ENCODE data around the gene GBX1.

The GBX1 gene

DNA sequence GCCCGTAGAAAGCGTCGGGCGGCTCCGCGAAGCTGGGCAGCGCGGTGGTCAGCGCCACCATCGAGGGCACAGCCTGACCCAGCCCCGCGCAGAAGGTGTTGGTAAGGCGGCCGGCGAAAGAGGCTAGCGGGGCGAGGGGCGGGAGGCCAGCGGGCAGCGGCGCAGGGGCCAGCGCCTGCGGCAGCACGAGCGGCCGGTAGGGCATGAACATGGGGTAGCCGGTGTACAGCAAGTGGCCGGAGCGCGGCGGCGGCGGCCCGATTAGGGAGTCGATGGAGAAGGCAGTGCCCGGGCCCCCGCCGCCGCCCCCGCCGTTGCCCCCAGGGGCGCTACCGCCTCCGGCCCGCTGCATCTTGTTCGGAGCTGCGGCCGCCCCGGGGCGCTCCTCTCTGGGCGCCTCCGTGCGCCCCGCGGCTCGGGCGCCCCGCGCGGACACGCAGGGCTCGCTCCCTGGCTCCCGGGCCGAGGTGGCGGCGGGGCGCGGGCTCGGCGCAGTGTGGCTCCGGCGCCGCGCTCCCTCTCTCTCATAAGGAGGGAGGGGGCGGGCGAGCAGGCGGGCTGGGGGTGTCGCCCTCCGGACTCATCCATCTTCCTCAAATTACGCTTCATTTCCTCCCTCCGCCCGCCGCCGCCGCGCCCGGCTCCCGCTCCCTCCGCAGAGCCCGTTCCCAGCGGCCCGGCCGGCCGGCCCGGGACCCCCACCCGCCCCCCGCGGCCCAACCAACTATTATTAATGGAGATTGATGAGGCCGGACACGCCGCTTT lies at the start of gene GBX1:
TSS of gene GBX1 (minus strand) at position 498 of the 765 bp plus-strand sequence. CDS start at position 352, 146 bp downstream.
- no peak for DNase-seq

DNA sequence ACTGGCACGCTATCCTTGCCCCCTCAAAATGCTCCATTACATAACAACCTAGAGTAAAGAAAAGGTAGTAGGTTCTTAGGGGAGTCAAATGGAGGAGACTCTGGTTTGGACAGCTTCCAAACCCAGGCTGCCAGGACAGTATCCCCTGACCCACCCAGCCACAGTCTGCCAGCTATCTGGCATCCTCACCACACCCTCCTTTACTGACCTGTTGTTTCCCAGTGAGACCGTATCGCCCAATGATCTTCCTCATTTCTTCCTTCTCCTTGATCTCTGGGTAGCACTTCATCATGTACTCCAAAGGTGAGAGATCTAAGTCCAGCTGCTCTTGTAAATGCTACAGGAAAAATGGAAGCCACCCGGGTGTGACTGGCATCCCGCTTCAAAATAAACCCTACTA lies 47.9 kb upstream of the GBX1 start:
- DNase-seq: no peak

DNA sequence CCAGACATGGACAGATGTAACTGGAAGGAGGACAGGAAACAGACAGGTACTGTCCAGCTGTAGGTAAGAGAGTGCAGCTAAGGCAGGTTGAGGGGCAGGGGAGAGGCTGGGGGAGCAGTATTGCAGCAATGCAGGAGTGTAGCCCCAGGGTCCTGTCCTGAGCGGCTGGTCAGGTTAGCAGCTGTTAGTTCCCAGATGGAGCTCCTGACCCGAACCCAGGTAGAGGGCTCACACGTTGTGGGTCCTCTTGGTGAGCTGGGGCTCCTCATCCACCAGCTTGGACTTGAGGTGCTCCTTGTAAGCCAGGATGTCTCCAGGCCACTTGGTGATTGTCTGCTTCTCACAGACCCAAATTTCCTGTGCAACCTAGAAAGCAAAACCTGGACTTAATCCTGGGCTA lies 46.3 kb upstream of the GBX1 start:
- no peak for DNase-seq

DNA sequence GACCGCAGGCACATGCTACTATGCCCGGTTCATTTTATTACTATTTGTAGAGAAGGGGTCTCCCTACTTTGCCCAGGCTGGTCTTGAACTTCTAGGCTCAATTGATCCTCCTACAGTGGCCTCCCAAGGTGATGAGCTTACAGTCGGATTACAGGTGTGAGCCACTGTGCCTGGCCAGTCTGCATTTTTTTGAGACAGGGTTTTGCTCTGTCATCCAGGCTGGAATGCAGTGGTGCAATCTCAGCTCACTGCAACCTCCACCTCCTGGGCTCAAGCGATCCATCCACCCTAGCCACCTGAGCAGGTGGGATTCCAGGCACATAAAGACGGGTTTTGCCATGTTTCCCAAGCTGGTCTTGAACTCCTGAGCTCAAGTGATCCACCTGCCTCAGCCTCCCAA lies 45.1 kb upstream of the GBX1 start:
- no peak for DNase-seq

DNA sequence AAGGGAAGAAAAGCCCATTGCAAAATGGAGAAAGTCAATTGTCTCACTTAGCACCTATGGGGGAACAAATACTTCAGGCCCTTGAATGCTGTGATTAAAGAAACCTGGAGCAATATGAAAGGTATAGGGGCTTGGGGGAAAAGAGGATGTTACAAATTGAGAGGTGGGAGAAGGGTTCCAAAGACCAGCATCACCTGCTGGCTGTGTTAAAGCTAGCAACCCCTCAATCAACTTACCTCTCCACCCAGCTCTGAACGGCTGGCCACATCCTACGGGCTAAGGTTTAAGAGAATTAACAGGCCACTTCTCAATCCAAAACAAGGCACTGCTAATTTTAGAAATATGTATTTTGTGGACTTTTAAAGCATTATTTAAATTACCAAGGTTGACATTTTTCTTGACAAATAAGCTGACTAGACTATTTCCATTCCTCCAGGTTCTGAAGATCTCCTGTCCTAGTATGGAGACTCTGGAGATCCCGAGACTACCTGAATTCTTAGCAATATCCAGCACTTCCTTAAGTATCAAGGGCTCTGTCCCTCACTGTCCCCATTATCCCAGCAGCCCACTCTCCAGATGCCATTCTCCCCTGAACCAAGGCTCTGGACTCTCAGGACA lies 43.8 kb upstream of the GBX1 start:
- DNase-seq: no peak

DNA sequence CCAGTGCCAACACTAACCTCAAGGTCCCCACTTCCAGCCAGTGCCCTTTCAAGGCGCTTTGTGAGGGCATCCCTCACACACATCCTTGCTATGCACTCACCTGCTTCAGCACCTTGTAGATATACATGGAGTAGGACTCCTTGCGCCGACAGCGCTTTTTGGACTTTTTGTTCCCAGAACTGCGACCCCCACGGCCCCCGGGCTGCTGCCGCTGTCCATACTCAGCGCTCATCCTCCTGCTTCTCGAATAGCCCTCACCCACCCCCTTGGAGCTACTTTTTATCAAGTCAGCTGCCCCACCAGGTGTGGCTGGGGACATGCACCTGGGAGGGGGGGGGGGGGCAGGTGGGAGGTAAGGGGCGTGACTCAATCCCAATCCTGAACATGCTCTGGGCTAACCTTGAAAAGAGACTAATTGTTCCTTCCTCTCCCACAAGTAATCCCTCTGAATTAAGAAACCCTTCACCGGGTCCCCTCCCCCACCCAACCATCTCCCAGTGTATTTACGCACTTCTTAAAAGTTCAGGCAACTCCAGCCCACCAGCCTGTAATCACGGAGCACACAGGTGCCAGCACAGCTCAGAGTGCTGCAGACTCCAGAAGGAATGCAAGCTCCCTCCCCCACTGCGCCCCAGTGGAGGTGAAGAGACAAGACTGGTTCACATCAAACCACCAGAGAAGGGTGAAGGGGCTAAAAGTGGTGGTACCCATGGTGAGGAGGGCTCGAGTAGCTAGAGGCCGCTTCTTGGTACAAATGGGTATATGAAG lies 42.8 kb upstream of the GBX1 start, which contains the start of gene H2BK1:
TSS of gene H2BK1 (minus strand) at position 402 of the 768 bp plus-strand sequence. CDS start at position 232, 170 bp downstream.
- no peak for DNase-seq

DNA sequence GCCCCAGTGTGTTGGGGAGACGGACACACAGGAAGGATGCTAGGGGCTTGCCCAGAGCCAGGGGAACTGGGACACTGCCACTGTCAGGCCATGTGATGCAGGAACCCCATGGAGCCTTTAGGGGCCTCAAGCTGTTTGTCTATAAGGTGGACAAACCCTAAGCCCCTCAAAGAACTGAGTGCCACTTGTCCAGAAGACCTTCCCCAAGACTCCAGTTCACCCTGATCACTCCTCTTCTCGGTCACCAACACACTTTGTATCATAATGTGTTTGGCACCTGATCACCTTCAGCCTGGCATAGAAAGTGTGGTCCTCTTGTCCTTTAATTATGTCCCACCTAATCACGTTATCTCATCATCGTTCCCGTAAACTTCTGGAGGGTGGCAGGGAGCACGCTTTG lies 42.1 kb upstream of the GBX1 start:
- DNase-seq: no peak

DNA sequence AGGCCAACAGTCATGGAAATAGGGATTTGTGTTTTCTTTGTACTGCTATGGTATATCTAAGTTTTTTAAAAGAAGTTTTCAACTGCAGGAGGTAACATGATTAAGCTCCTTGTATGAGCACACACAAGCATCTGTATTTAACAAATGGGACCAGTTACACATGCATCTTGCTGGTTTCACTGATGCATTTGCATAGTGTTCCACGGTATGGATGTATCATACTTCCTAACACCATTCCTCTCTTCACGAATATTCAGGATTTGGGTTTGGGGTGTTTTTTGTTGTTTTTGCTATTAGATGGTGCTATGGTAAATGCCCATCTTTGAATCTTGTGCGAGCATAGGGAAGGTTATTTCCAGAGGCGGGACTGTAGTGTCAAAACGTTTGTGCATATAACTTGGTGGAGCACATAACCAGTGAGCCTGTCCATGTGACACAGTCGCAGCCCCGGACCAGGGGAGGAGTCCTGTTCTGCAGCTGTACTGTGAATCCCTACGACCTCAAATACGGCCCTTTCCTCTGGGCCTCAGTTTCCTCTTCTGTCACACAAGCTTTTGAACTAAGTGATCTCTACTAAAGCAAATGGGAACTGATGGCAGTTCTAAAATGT lies 40.9 kb upstream of the GBX1 start:
- no peak for DNase-seq

DNA sequence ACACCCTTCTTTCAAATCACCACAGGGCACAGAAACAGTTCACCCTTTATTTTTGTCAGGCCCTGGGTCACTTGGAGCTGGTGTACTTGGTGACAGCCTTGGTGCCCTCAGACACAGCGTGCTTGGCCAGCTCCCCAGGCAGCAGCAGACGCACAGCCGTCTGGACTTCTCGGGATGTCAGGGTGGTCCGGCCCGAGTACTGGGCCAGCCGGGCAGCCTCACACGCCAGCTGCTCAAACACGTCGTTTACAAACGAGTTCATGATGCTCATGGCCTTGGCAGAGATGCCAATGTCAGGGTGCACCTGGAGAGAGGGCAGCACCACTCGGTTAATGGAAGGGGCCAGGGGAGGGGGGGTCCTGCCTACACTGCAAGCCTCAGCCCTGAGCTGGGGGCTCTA lies 40.3 kb upstream of the GBX1 start:
- DNase-seq: no peak

DNA sequence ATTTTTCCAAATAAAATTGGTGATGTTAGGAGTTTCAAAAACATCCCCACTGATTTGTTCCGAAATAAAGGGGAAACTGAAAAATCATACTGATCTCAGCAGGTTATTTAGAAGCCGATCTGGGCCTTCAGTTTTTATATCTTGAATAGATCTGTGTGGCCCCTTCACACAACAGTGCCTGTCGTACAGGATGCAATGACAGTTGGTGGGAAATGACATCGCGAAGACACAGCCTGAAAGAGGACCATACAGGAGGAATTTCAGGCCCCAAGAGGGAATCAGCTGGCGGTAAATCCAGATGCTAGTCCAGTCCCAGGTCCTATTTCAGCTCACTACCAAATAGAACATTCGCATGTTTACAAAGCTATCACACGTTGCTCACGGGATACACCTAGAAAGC lies 39.8 kb upstream of the GBX1 start:
- DNase-seq: no peak

DNA sequence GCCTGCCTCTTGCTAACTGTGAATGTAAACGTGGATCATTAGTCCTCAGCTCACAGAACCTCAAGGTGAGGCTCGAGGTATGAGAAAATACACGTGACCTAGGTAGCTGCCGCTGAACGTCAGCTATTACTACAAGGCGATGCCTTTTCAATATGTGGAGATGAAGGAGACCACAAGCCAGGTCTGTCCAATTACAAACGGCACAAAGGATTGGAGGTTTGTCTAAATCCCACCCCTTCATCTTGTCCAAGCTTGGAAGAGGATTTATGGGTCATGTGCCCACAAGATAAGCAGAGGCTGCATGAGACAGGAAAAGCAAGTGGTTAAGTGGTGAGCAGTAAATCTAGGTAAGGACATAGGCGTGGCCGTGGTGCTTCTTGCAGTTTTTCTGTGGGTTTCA lies 39.4 kb upstream of the GBX1 start:
- no peak for DNase-seq

DNA sequence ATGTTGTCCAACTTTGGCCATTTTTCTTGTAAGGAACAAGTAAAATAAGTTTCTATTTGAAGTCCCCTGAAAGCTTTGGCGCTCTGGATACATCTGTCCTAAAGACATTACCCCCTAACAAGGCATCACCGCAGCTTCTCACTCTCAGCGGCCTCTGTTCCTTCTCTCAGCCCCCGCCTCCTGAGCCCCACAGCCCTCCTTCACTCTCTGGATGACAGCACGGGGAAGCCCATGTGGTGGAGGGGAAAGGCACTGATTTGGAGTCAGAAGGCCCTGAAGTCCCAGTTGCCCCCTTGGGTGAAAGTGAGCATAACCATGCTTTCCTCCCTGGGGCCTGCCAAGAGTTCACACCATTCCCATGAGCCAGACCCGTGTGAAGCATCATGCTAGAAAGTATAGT lies 38.2 kb upstream of the GBX1 start:
- DNase-seq: no peak

DNA sequence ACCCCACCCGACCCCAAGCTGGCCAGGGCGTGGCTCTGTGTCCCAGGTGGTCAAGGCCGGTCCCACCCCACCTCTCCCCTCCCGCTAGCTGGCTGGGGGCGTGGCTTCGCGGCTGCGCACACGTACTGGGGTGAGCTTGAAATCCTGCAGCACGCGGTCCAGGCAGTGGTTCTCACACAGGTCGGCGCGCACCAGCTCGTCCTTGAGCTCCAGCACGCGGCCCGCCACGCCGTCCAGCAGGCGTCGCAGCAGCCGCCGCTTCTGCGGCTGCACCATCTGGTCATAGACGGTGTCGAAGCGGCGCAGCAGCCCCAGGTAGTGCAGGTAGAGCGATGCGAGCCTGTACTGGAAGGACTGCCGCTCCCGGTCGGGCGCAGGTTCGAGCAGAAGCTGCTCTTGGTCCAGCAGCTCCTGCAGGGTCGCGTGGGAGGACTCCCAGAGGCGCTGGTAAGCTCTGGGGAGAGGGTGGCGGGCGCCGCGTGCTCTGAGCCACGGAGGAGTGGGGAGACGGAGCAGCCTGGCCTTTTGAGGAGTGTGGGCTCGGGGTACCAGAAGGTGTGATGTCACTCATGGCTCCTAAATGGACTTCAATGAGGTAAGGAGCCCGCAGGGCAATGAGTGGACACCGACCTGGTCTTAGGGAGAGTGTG lies 37.0 kb upstream of the GBX1 start:
- no peak for DNase-seq

DNA sequence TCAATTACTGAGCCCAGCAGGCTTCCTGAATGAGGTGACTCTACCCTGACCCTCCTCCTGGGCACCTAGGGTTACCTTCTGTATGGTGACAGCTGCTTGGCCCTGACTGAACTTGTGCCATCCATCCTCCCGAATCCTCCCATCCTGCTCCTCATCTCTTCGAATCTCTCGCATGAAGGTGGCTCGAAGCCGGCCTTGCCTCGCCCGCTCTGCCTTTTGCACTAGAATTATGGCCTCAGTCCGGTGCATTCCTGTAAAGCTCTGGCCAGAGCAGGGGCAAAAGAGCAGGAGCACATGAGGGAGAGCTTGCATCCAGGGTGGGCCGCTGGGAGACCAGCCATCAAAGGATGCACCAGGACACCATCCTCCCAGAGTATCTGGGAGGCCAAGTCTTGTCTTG lies 35.3 kb upstream of the GBX1 start:
- no peak for DNase-seq

DNA sequence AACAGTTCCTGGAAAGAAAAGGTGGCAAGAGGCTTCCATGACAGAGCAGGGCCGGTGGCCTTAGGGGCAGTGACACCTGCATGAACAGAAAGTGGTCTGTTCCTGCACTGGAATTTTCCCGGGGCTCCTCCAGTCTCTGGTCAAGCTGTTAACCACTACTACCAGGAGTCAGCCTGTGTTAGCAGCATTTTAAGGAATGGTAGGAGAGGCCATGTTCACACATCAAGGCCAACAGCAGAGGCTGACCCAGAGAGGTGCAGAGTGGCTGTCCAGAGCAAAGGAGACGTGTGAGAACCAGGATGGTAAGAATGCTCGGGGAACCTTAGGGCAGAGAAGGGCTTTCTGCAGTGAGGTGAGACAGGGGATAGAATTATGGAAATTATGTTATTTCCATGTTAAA lies 34.3 kb upstream of the GBX1 start:
- no peak for DNase-seq

DNA sequence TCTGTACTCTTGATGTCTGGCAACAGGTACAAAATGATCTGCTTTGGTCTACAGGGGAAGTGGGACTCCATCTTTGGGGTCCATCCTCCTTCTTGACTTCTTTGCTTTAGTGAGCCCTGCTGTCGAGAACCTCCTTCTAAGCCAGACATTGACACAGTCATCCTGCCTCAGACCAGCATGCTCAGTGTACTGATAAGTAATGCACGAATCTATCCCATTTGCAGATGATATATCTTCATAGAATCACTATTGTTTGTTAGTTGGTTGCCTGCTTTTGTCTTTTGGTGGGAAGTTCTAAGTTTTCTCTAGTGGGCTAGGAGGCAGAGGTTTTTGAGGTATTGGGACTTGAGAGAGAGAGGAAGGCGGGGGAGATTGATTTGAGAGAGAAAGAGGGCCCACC lies 33.9 kb upstream of the GBX1 start:
- DNase-seq: no peak

DNA sequence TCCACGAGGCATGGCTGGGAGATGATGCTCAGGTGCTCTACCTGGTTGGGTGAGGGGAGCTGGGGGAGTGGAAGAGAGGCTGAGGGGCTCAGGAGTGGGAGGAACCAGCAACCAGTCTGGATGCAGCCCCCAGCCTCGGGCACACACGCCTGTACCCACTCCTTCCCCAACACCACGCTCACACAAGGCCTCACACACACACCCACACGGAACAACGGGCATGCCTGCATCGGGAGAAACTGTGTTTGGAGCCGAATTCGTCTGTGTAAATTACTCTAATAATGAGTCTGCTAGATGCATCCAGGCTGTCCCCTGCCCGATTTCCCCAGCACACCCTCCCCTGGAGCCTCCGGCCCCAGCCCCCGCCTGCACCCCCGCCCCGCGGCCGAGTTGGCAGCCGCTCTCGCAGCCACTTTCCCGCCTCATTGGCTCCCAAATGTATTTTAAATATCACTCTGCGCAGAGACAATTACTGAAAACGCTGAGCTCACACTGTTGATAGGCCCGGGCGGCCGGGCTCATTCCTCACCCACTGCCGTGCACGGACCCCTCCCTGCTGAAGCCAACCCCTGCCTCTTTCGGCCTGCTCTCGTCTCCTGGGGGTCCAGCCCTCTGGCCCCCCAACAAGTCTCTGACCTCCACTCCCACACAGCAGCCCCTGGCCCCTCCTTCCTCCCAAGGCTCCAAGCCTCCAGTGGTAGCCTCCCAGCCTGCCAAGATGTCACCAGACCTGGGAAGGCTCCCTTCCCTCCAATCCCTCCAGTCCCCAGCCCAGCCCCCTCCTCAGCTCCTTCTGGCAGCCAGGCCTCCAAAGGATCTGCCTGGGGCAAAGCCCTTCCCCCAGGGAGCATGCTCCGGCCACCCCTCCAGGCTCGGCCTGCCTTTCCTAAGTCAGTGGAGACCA lies 31.7 kb upstream of the GBX1 start:
- DNase-seq: no peak

DNA sequence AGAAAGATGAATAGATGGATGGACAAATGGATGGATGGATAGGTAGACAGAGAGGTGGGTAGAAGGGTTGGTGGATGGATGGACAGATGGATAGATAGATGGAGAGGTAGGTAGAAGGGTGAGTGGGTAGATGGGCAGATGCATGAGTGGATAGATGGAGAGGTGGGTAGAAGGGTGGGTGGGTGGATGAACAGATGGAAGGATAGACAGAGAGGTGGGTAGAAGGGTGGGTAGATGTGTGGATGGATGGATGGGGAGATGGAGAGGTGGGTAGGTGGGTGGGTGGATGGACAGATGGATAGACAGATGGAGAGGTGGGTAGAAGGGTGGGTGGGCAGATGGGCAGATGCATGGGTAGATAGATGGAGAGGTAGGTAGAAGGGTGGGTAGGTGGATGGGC lies 30.4 kb upstream of the GBX1 start:
- DNase-seq: no peak

DNA sequence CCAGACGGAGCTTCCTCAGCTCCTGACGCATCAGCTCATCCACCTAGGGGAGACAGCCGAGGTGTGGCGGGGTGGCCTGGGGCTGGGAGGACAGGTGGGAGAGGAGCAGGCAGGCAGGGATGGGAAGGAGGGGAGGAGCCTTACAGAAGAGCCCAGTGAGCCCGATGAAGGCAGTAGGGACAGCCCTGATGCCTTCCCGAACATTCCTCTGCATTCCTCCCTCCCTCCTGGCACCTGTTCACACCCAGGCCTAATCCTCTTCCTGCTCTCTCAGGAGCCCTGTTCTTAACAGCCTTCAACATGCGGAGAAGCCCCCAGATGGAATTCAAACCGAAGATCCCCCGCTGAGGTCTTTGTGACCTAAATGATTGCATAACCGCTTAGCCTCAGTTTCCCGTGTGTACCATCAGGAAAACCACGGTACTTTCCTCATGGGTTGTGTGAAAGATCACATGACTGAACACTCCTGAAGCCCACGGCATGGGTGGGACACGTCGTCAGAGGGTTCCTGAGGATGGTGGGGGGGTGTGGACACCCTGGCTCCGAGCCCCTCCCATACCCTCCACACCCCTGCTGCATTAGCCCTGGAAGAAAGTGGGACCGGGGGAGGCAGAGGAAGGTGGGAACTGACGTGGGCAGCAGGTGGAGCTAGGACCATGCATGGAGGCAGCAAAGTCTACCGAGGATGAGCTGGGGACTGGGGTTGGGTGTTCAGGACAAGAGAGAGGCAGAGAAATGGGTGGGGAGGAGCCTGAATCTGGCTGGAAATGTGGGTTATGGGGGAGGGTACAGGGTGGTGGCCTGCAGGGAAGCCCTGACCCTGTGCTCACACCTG lies 28.3 kb upstream of the GBX1 start:
- DNase-seq: no peak

DNA sequence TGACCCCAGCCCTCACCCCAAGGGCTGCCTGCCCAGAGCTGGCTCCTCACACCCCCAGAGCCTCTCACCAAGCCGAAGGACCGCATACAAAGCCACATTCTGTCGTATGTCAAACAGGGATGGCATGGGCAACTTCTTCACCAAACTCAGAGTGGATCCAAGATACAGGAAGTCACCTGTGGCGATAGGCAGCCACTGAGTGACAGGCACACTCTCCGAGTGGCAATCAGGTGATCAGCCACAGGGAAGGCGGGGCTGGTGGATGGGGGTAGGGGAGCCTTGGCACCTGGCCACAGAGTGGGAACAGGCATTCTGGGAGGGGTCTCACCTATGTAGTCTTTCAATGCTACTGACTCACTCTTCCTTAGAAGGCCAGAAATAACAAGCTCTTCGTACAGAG lies 26.7 kb upstream of the GBX1 start:
- no peak for DNase-seq

All from NCI-H510A (cell line).